Lower lobe of right lung (tissue), 2 donors: ENCODE measurements around the gene LRRFIP1. TPM values are rescaled to one million over a fixed set of nuclear protein-coding genes. Genes with fewer than 3 reads are reported as not detected.
A peak's percentile ranks its signal among the peaks of the same experiment; 100 is the strongest.
"Not testable (repeated sequence)": the region's sequence is repeated elsewhere in the genome, so short reads cannot be mapped to it uniquely, and the experiment has no call there.

Experiments used
- ATAC-seq, 2 donors: fragments of 200-7000 bp; cut with Tn5 transposase; one replicate each; pipeline ENCODE4 v1.9.1; 2020 to 2022; ENCODE audit warnings: mild to moderate bottlenecking in 2 of 2, moderate library complexity in 2 of 2
- DNase-seq: peaks from one replicate; pipeline ENCODE4 v3.0.0-alpha.2; 2020
- H3K27ac ChIP-seq: fragments of 200-600 bp; one replicate; pipeline ENCODE4 v1.8.0; 2022
- H3K27me3 ChIP-seq: fragments of 200-600 bp; one replicate; pipeline ENCODE4 v1.8.0; 2022; ENCODE audit warnings: low read depth
- H3K36me3 ChIP-seq: fragments of 200-600 bp; one replicate; pipeline ENCODE4 v1.8.0; 2022; ENCODE audit warnings: mild to moderate bottlenecking
- H3K4me1 ChIP-seq: fragments of 200-600 bp; one replicate; pipeline ENCODE4 v1.8.0; 2022
- H3K4me3 ChIP-seq: fragments of 200-600 bp; one replicate; pipeline ENCODE4 v1.8.0; 2022; ENCODE audit warnings: mild to moderate bottlenecking
- H3K9me3 ChIP-seq: fragments of 200-600 bp; one replicate; pipeline ENCODE4 v1.8.0; 2022
- CTCF ChIP-seq: fragments of 200-600 bp; IDR thresholded peaks from one replicate; pipeline ENCODE4 v1.8.0; 2022; ENCODE audit warnings: antibody characterized with exemption, mild to moderate bottlenecking
- intact Hi-C: fragments of 100-400 bp; cut with DNase I; formaldehyde crosslinking; loops from one replicate; pipeline ENCODE4 v1.11.0; 2022
- total RNA-seq: library from RNA; stranded (reverse); fragmentation: NEBNext Ultra II Directional; extraction: Animal tissue kit (Norgen Biotek cat#: 25700); gene quantifications from one replicate; pipeline ENCODE4 v1.2.1, GENCODE V29; 2021
- donor health status: DM: no; HTN: yes; CAD: no; lungs with severe emphysema.

The LRRFIP1 gene
- total RNA-seq, 1 donor from 2014 or later = 180 TPM

GRCh38 chr2:237682151-237682550 lies 54.8 kb downstream of the LRRFIP1 start:
- ATAC-seq (no peak), DNase-seq (no peak)
- Histone ChIP-seq H3K4me3 (no peak overlapping the region), H3K27me3 (no peaks in the 10 kb centered on the region), H3K4me1 (peaks cover 54% of the 10 kb centered on the region), H3K9me3 (no peaks in the 10 kb centered on the region), H3K27ac (peak overlapping the region; percentile 14), H3K36me3 (no peaks in the 10 kb centered on the region)
- intact Hi-C loops = no loop called here
- TF ChIP-seq CTCF = no peak

DNA sequence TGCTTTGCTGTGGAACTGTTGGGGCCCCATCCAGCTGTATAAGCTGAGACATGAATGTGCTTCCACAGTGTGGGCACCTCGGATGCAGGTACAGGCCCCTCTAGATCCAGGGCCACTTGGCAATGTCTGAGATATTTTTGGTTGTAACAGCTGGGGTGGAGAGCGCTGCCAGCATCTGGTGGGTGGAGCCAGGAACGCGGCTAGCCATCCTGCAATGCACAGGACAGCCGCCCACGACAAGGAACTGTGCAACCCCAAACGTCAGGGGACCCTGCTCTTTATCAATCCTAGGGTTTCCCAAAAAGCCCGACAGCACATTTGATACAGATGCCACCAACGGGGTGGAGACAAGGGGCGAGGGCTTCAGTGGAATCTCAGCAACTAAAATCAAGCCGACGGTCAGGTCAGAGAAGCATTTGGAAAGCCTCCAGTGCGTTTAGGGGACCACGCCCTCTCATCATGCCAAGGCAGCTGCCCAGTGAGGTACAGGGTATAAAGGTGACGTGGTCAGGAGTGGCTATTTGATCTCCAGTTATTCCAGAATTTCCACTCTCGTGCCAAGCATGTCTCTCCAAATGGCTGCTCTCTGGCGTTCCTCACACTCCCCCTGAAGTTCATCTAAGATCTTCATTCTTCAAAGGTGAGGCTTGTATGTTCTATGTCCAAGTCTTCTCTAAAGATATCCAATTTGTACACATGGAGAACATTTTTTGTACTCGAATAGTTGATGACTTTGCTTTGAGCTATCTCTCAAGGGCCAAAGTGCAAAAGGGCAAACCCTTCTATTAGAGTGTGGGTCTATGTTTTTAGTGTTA lies 55.7 kb downstream of the LRRFIP1 start:
- ATAC-seq = peak; percentile 66 to 71
- Histone ChIP-seq H3K9me3 (no peaks in the 10 kb centered on the region), H3K4me1 (peaks cover 54% of the 10 kb centered on the region), H3K36me3 (no peaks in the 10 kb centered on the region), H3K27ac (peak overlapping the region; percentile 61), H3K4me3 (peak overlapping the region; percentile 10), H3K27me3 (no peaks in the 10 kb centered on the region)
- intact Hi-C loops = no loop called here
- no peak for TF ChIP-seq CTCF
- peak; percentile 72 for DNase-seq

DNA sequence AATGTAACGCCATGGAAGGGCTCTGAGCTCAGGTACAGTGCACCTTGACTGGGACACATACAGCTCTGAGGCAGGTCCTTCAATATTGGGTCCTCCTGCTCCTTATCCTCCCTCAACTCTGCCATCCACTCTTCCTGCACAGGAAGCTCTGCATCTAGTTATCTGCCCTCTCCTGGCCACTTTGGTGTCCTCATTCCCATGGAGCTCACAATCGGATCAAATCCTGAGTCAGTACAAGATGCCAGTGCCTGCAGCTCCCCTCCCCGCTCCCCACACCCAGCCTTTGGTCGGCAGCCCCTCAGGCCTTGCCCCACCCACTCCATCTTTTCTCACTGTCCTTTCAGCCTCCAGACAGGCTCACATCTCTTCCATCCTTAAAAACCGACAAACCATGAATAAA lies 58.0 kb downstream of the LRRFIP1 start:
- ATAC-seq (no peak), DNase-seq (no peak)
- intact Hi-C loops = no loop called here
- Histone ChIP-seq H3K27ac (no peak overlapping the region), H3K27me3 (no peaks in the 10 kb centered on the region), H3K4me3 (no peak overlapping the region), H3K36me3 (no peaks in the 10 kb centered on the region), H3K4me1 (peaks cover 63% of the 10 kb centered on the region), H3K9me3 (no peaks in the 10 kb centered on the region)
- peak; percentile 25 for TF ChIP-seq CTCF

DNA sequence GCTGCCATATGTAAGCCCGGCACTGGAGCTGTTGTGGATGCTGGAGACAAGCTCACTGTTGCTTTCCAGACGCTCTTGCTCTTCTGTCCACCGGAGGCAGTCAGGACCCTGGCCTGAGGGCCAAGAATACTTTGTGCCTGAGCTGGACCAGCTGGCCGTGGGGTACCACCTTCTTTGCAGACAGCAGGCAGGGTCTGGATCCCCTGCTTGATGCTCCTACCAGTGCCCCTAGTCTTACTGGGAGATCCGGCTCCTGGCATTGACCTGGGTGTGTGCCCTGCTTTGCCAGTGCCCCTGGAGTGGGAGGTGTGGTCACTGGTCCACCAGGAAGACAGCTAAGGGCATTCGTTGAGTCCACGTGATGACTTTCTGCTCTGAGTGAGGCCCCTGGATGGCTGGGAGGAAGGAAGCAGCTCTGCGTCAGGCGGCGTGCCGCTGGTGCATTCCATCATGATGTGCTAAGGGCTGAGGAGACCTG lies 59.3 kb downstream of the LRRFIP1 start:
- ATAC-seq (peak in 1 of 2 donors; percentile 10), DNase-seq (peak; percentile 77)
- no peak for TF ChIP-seq CTCF
- H3K4me1 ChIP-seq = peaks cover 65% of the 10 kb centered on the region
- no peaks in the 10 kb centered on the region for H3K9me3 ChIP-seq
- intact Hi-C loops = no loop called here
- no peak overlapping the region for H3K4me3 ChIP-seq
- H3K27ac ChIP-seq = peak overlapping the region; percentile 92
- no peaks in the 10 kb centered on the region for H3K27me3 ChIP-seq
- no peaks in the 10 kb centered on the region for H3K36me3 ChIP-seq

DNA sequence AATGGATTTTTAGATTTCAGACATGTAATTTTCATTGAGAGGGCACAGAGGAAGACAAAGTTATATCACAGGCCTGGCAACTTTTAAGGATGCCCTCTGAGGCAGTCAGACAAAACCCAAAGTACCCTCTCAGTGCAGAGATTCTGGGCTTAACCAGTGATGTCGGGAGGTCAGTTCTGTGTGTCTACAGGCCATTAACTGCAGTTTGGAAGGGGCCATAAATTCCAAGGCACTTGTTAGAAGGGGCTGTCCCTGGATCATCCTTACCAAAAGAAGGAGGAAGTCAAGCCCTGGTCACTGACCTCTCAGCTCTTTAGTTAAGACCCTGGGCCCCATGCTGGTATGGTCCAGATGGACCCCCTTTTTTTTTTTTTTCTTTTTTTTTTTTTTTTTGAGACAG lies 60.7 kb downstream of the LRRFIP1 start:
- Histone ChIP-seq H3K36me3 (no peaks in the 10 kb centered on the region), H3K4me1 (peaks cover 65% of the 10 kb centered on the region), H3K9me3 (no peaks in the 10 kb centered on the region), H3K27ac (peak overlapping the region; percentile 92), H3K4me3 (no peak overlapping the region), H3K27me3 (no peaks in the 10 kb centered on the region)
- intact Hi-C loops = no loop called here
- no peak for TF ChIP-seq CTCF
- DNase-seq (no peak), ATAC-seq (no peak)

GRCh38 chr2:237688541-237688940 lies 61.2 kb downstream of the LRRFIP1 start:
- not testable (repeated sequence) for DNase-seq

More at GRCh38 chr2:237688541-237688940, 61.2 kb downstream of the LRRFIP1 start:
- ATAC-seq, H3K9me3 ChIP-seq, H3K4me3 ChIP-seq, intact Hi-C loops, H3K27me3 ChIP-seq, H3K36me3 ChIP-seq: not testable (repeated sequence)
- peak overlapping the region; percentile 92 for H3K27ac ChIP-seq
- peaks cover 66% of the 10 kb centered on the region for H3K4me1 ChIP-seq
